Choroid plexus epithelial cell (primary cell): ENCODE data around the gene ITPRIPL2.
A peak's percentile ranks its signal among the peaks of the same experiment; 100 is the strongest.

Experiments used
- DNase-seq: peaks from one replicate; pipeline ENCODE4 v3.0.0-alpha.2; 2010; ENCODE audit warnings: low read depth
- H3K4me3 ChIP-seq: 2 replicates; pipeline ENCODE4 v1.5.1; 2011; ENCODE audit warnings: low read depth, mild to moderate bottlenecking, control low read depth, low read length, moderate library complexity
- CTCF ChIP-seq: conservative IDR thresholded peaks from 2 replicates; pipeline ENCODE4 v1.5.1; 2011; ENCODE audit warnings: low read depth, mild to moderate bottlenecking, control low read depth, inconsistent platforms, low read length, moderate library complexity

Gene ITPRIPL2

GRCh38 chr16:19073863-19074262 lies 39.9 kb upstream of the ITPRIPL2 start:
- H3K4me3 ChIP-seq = no peak overlapping the region
- DNase-seq = no peak
- no peak for TF ChIP-seq CTCF

GRCh38 chr16:19075511-19075910 lies 38.3 kb upstream of the ITPRIPL2 start:
- H3K4me3 ChIP-seq = no peak overlapping the region
- no peak for TF ChIP-seq CTCF
- DNase-seq = no peak

GRCh38 chr16:19077879-19078278 lies 35.9 kb upstream of the ITPRIPL2 start:
- no peak for DNase-seq
- H3K4me3 ChIP-seq = no peak overlapping the region
- no peak for TF ChIP-seq CTCF

- no peak for TF ChIP-seq CTCF
- DNase-seq = no peak
Measured at GRCh38 chr16:19083670-19084069, 30.1 kb upstream of the ITPRIPL2 start.

GRCh38 chr16:19084139-19084538 lies 29.6 kb upstream of the ITPRIPL2 start:
- no peak for DNase-seq
- TF ChIP-seq CTCF = no peak
- no peak overlapping the region for H3K4me3 ChIP-seq

More at GRCh38 chr16:19083670-19084069, 30.1 kb upstream of the ITPRIPL2 start:
- no peak overlapping the region for H3K4me3 ChIP-seq

- no peak overlapping the region for H3K4me3 ChIP-seq
- DNase-seq = no peak
- no peak for TF ChIP-seq CTCF
Measured at GRCh38 chr16:19084879-19085278, 28.9 kb upstream of the ITPRIPL2 start.

- peak; percentile 53 for DNase-seq
- H3K4me3 ChIP-seq = no peak overlapping the region
- TF ChIP-seq CTCF = no peak
Measured at GRCh38 chr16:19085679-19086200, 28.0 kb upstream of the ITPRIPL2 start.
